WTC11 (cell line): Measurements from ENCODE around the gene SAP30BP. TPM values are rescaled to one million over a fixed set of nuclear protein-coding genes. Genes with fewer than 3 reads are reported as not detected.

ENCODE experiments used
- ATAC-seq: fragments of 200-7000 bp; cut with Tn5 transposase; 2 replicates; pipeline ENCODE4 v1.10.0; 2021; ENCODE audit warnings: mild to moderate bottlenecking, moderate library complexity
- CTCF ChIA-PET: fragments of 300-600 bp; sonication (Branson Sonifier 250); formaldehyde crosslinking; loops from one replicate; lab custom pipeline; 2021; ENCODE audit warnings: antibody characterized with exemption; lab: Charles Lee
- POLR2A ChIA-PET: fragments of 350-600 bp; sonication (Branson Sonifier 250); formaldehyde crosslinking; loops from one replicate; lab custom pipeline; 2021; ENCODE audit warnings: antibody characterized with exemption; lab: Charles Lee
- DNase-seq: peaks from one replicate; pipeline ENCODE4 v3.0.0; 2021; ENCODE audit warnings: low spot score
- H3K27ac Mint-ChIP-seq: 2 replicates; pipeline ENCODE4 v1.8.0; 2021; ENCODE audit warnings: mixed read lengths
- H3K27me3 Mint-ChIP-seq: 2 replicates; pipeline ENCODE4 v1.8.0; 2021; ENCODE audit warnings: low read depth, mild to moderate bottlenecking, moderate library complexity, mixed read lengths
- H3K36me3 Mint-ChIP-seq: 2 replicates; pipeline ENCODE4 v1.8.0; 2021; ENCODE audit warnings: mixed read lengths
- H3K4me1 Mint-ChIP-seq: 2 replicates; pipeline ENCODE4 v1.8.0; 2022; ENCODE audit warnings: mixed read lengths
- H3K4me3 Mint-ChIP-seq: 2 replicates; pipeline ENCODE4 v1.8.0; 2021; ENCODE audit warnings: mild to moderate bottlenecking, moderate library complexity, mixed read lengths
- H3K9me3 Mint-ChIP-seq: 2 replicates; pipeline ENCODE4 v1.8.0; 2021; ENCODE audit warnings: mixed read lengths
- CBFB ChIP-seq: sonication (generic); formaldehyde crosslinking; IDR thresholded peaks from 2 replicates; pipeline ENCODE4 v1.8.1; 2022; ENCODE audit warnings: mild to moderate bottlenecking, low read depth, missing genetic modification reagents
- CREM ChIP-seq: sonication (generic); formaldehyde crosslinking; IDR thresholded peaks from 2 replicates; pipeline ENCODE4 v1.8.1; 2022; ENCODE audit warnings: mild to moderate bottlenecking, missing genetic modification reagents, moderate library complexity
- JAZF1 ChIP-seq: fragments of 250-450 bp; sonication (Bioruptor Pico); IDR thresholded peaks from 2 replicates; pipeline ENCODE4 v1.9.0; 2021; ENCODE audit warnings: moderate library complexity, mild to moderate bottlenecking, inconsistent platforms
- JUN ChIP-seq: sonication (generic); formaldehyde crosslinking; IDR thresholded peaks from 2 replicates; pipeline ENCODE4 v1.8.0; 2023; ENCODE audit warnings: mild to moderate bottlenecking, missing genetic modification reagents
- NFATC4 ChIP-seq: fragments of 250-450 bp; sonication (Bioruptor Pico); IDR thresholded peaks from 2 replicates; pipeline ENCODE4 v1.9.0; 2021; ENCODE audit warnings: mild to moderate bottlenecking
- NFE2L1 ChIP-seq: sonication (generic); formaldehyde crosslinking; IDR thresholded peaks from 2 replicates; pipeline ENCODE4 v1.8.1; 2023; ENCODE audit warnings: missing genetic modification reagents
- NR1H2 ChIP-seq: sonication (generic); formaldehyde crosslinking; IDR thresholded peaks from 2 replicates; pipeline ENCODE4 v1.9.0; 2021; ENCODE audit warnings: mild to moderate bottlenecking, moderate library complexity, missing genetic modification reagents
- NR3C1 ChIP-seq: sonication (generic); formaldehyde crosslinking; conservative IDR thresholded peaks from 2 replicates; pipeline ENCODE4 v1.8.1; 2023; ENCODE audit warnings: low read depth, mild to moderate bottlenecking, missing genetic modification reagents
- SOX15 ChIP-seq: fragments of 250-450 bp; sonication (Bioruptor Pico); IDR thresholded peaks from 2 replicates; pipeline ENCODE4 v1.9.0; 2021; ENCODE audit warnings: mild to moderate bottlenecking
- SP1 ChIP-seq: sonication (generic); formaldehyde crosslinking; conservative IDR thresholded peaks from 2 replicates; pipeline ENCODE4 v1.8.1; 2022; ENCODE audit warnings: missing genetic modification reagents
- TCF7 ChIP-seq: sonication (generic); formaldehyde crosslinking; IDR thresholded peaks from 2 replicates; pipeline ENCODE4 v1.8.0; 2022; ENCODE audit warnings: mild to moderate bottlenecking, low read depth, missing genetic modification reagents, moderate library complexity
- ZBTB21 ChIP-seq: sonication (generic); formaldehyde crosslinking; IDR thresholded peaks from 2 replicates; pipeline ENCODE4 v1.8.1; 2023; ENCODE audit warnings: mild to moderate bottlenecking, missing genetic modification reagents, borderline replicate concordance
- ZNF423 ChIP-seq: fragments of 250-450 bp; sonication (Bioruptor Pico); IDR thresholded peaks from 2 replicates; pipeline ENCODE4 v2.1.2; 2022; ENCODE audit warnings: mild to moderate bottlenecking, moderate library complexity
- total RNA-seq: library from RNA; stranded (reverse); gene quantifications from 3 replicates; pipeline ENCODE4 v1.2.3, GENCODE V29; 2021
- TF ChIP-seq, protein P1 (sequence below): sonication (generic); formaldehyde crosslinking; IDR thresholded peaks from 2 replicates; pipeline ENCODE4 v1.8.0; 2022; ENCODE audit warnings: mild to moderate bottlenecking, missing genetic modification reagents
- TF ChIP-seq, protein P2 (sequence below): sonication (generic); formaldehyde crosslinking; IDR thresholded peaks from 2 replicates; pipeline ENCODE4 v1.8.1; 2023; ENCODE audit warnings: mild to moderate bottlenecking, missing genetic modification reagents
- TF ChIP-seq, protein P3 (sequence below): sonication (generic); formaldehyde crosslinking; conservative IDR thresholded peaks from 2 replicates; pipeline ENCODE4 v1.8.1; 2023; ENCODE audit warnings: mild to moderate bottlenecking, low read depth, missing genetic modification reagents, moderate library complexity
- TF ChIP-seq, protein P4 (sequence below): sonication (generic); formaldehyde crosslinking; IDR thresholded peaks from 2 replicates; pipeline ENCODE4 v1.8.1; 2022; ENCODE audit warnings: mild to moderate bottlenecking, missing genetic modification reagents, moderate library complexity, borderline replicate concordance
- TF ChIP-seq, protein P5 (sequence below): fragments of 250-450 bp; sonication (Bioruptor Pico); IDR thresholded peaks from 2 replicates; pipeline ENCODE4 v1.9.0; 2021; ENCODE audit warnings: mild to moderate bottlenecking
- TF ChIP-seq, protein P6 (sequence below): sonication (generic); formaldehyde crosslinking; conservative IDR thresholded peaks from 2 replicates; pipeline ENCODE4 v1.8.1; 2022; ENCODE audit warnings: mild to moderate bottlenecking, missing genetic modification reagents

Gene SAP30BP
- total RNA-seq, 1 experiment from 2014 or later: 86.8 TPM

DNA sequence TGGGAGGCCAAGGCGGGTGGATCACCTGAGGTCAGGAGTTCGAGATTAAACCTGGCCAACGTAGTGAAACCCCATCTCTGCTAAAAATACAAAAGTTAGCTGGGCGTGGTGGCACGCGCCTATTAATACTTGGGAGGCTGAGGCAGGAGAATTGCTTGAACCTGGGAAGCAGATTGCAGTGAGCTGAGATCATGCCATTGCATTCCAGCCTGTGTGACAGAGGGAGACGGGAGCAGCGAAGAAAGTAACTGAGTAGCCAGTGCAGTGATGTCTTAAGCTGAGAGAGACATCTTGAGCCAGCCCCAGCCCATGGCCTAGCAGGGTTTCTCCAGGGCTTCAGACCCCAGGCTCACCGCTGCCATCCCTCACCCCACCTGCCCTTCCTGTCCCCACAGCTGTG lies 43.8 kb upstream of the SAP30BP start (continued):
- TF ChIP-seq CREM (CRISPR knock-in tag) (no peak), NFATC4 (CRISPR knock-in tag) (no peak), JAZF1 (CRISPR knock-in tag) (no peak), ZBTB21 (CRISPR knock-in tag) (no peak)

DNA sequence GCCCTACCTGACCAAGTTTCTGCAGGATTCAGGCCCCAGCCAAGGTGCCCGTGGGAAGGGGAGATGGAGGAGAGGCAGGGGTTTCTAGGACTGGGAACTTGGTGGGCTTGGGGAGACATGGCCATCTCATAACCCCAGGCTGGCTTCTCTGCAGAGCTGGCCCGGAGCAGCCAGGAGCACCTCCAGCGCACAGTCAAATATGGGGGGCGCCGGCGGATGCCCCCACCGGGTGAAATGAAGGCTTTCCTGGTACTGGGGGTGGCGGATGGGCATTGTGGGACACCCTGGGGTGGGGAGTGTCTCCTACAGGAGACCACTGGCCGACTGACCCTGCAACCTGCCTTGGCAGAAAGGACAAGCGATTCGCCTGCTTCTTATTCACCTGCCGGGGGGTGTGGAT lies 43.1 kb upstream of the SAP30BP start:
- no peak overlapping the region for H3K27ac Mint-ChIP-seq
- H3K4me1 Mint-ChIP-seq: no peaks in the 10 kb centered on the region
- DNase-seq (no peak), ATAC-seq (no peak)
- H3K4me3 Mint-ChIP-seq: no peak overlapping the region
- no peaks in the 10 kb centered on the region for H3K27me3 Mint-ChIP-seq
- no peaks in the 10 kb centered on the region for H3K9me3 Mint-ChIP-seq
- H3K36me3 Mint-ChIP-seq: no peaks in the 10 kb centered on the region
- POLR2A ChIA-PET: interaction anchor here (1.0 to 1.1 kb wide), 2 partner anchors 103 to 108 kb away, joined by 3 read pairs; no protein-coding TSS in a partner anchor
- CTCF ChIA-PET: interaction anchor here (0.9 to 19.0 kb wide), 13 partner anchors 9 to 130 kb away, joined by 3 to 304 read pairs (median 23); partner anchors contain the start of gene SMIM5
- no peak for TF ChIP-seq TCF7 (CRISPR knock-in tag)
- TF ChIP-seq NR1H2 (CRISPR knock-in tag): no peak
- no peak for TF ChIP-seq SOX15 (CRISPR knock-in tag)
- no peak for TF ChIP-seq NFE2L1 (CRISPR knock-in tag)
- TF ChIP-seq CREM (CRISPR knock-in tag): no peak
- TF ChIP-seq ZNF423 (CRISPR knock-in tag): no peak
- TF ChIP-seq, protein P1, sequence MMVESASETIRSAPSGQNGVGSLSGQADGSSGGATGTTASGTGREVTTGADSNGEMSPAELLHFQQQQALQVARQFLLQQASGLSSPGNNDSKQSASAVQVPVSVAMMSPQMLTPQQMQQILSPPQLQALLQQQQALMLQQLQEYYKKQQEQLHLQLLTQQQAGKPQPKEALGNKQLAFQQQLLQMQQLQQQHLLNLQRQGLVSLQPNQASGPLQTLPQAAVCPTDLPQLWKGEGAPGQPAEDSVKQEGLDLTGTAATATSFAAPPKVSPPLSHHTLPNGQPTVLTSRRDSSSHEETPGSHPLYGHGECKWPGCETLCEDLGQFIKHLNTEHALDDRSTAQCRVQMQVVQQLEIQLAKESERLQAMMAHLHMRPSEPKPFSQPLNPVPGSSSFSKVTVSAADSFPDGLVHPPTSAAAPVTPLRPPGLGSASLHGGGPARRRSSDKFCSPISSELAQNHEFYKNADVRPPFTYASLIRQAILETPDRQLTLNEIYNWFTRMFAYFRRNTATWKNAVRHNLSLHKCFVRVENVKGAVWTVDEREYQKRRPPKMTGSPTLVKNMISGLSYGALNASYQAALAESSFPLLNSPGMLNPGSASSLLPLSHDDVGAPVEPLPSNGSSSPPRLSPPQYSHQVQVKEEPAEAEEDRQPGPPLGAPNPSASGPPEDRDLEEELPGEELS (CRISPR knock-in tag): no peak
- no peak for TF ChIP-seq CBFB (CRISPR knock-in tag)
- TF ChIP-seq, protein P2, sequence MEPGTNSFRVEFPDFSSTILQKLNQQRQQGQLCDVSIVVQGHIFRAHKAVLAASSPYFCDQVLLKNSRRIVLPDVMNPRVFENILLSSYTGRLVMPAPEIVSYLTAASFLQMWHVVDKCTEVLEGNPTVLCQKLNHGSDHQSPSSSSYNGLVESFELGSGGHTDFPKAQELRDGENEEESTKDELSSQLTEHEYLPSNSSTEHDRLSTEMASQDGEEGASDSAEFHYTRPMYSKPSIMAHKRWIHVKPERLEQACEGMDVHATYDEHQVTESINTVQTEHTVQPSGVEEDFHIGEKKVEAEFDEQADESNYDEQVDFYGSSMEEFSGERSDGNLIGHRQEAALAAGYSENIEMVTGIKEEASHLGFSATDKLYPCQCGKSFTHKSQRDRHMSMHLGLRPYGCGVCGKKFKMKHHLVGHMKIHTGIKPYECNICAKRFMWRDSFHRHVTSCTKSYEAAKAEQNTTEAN (CRISPR knock-in tag): no peak
- TF ChIP-seq, protein P3, sequence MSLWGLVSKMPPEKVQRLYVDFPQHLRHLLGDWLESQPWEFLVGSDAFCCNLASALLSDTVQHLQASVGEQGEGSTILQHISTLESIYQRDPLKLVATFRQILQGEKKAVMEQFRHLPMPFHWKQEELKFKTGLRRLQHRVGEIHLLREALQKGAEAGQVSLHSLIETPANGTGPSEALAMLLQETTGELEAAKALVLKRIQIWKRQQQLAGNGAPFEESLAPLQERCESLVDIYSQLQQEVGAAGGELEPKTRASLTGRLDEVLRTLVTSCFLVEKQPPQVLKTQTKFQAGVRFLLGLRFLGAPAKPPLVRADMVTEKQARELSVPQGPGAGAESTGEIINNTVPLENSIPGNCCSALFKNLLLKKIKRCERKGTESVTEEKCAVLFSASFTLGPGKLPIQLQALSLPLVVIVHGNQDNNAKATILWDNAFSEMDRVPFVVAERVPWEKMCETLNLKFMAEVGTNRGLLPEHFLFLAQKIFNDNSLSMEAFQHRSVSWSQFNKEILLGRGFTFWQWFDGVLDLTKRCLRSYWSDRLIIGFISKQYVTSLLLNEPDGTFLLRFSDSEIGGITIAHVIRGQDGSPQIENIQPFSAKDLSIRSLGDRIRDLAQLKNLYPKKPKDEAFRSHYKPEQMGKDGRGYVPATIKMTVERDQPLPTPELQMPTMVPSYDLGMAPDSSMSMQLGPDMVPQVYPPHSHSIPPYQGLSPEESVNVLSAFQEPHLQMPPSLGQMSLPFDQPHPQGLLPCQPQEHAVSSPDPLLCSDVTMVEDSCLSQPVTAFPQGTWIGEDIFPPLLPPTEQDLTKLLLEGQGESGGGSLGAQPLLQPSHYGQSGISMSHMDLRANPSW (CRISPR knock-in tag): no peak
- TF ChIP-seq, protein P4, sequence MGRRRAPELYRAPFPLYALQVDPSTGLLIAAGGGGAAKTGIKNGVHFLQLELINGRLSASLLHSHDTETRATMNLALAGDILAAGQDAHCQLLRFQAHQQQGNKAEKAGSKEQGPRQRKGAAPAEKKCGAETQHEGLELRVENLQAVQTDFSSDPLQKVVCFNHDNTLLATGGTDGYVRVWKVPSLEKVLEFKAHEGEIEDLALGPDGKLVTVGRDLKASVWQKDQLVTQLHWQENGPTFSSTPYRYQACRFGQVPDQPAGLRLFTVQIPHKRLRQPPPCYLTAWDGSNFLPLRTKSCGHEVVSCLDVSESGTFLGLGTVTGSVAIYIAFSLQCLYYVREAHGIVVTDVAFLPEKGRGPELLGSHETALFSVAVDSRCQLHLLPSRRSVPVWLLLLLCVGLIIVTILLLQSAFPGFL: no peak
- TF ChIP-seq SP1: no peak
- TF ChIP-seq JUN (CRISPR knock-in tag): no peak
- TF ChIP-seq, protein P5, sequence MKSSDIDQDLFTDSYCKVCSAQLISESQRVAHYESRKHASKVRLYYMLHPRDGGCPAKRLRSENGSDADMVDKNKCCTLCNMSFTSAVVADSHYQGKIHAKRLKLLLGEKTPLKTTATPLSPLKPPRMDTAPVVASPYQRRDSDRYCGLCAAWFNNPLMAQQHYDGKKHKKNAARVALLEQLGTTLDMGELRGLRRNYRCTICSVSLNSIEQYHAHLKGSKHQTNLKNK (CRISPR knock-in tag): no peak
- no peak for TF ChIP-seq JAZF1 (CRISPR knock-in tag)
- TF ChIP-seq, protein P6, sequence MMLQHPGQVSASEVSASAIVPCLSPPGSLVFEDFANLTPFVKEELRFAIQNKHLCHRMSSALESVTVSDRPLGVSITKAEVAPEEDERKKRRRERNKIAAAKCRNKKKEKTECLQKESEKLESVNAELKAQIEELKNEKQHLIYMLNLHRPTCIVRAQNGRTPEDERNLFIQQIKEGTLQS (CRISPR knock-in tag): no peak
- TF ChIP-seq NR3C1 (CRISPR knock-in tag): no peak
